T1000 (cell line): ENCODE data around the gene DTYMK.
A peak's percentile ranks its signal among the peaks of the same experiment; 100 is the strongest.

Experiments used
- DNase-seq: peaks from one replicate; lab custom pipeline; 2025; ENCODE audit warnings: mixed read lengths; lab: John Stamatoyannopoulos, UW

The DTYMK gene

GRCh38 chr2:241649927-241650326 is 36.7 kb downstream of the DTYMK start:
- DNase-seq = no peak

- no peak for DNase-seq
These were observed 37.2 kb downstream of the DTYMK start for GRCh38 chr2:241649404-241649803.

GRCh38 chr2:241648453-241648852 is 38.2 kb downstream of the DTYMK start:
- no peak for DNase-seq

- no peak for DNase-seq
These were observed 40.5 kb downstream of the DTYMK start for GRCh38 chr2:241645915-241646645.

GRCh38 chr2:241645056-241645914 is 41.3 kb downstream of the DTYMK start:
- no peak for DNase-seq

GRCh38 chr2:241641631-241642030 is 45.0 kb downstream of the DTYMK start:
- DNase-seq = no peak

- no peak for DNase-seq
These were observed 46.3 kb downstream of the DTYMK start for GRCh38 chr2:241640165-241640795.

GRCh38 chr2:241639385-241639784 is 47.2 kb downstream of the DTYMK start:
- no peak for DNase-seq

GRCh38 chr2:241638940-241639339 is 47.7 kb downstream of the DTYMK start:
- no peak for DNase-seq

GRCh38 chr2:241637795-241638660 is 48.6 kb downstream of the DTYMK start:
- no peak for DNase-seq

GRCh38 chr2:241637018-241637794 is 49.4 kb downstream of the DTYMK start, which contains the start of the genes ATG4B and THAP4:
TSS of gene ATG4B (plus strand) at chr2:241637693. CDS start at chr2:241637715, 22 bp downstream.
TSS of gene THAP4 (minus strand) at chr2:241637158. CDS start at chr2:241637017, 141 bp downstream.
- peak; percentile 78 for DNase-seq

GRCh38 chr2:241636182-241637017 is 50.2 kb downstream of the DTYMK start:
- DNase-seq = no peak

- DNase-seq = no peak
These were observed 50.9 kb downstream of the DTYMK start for GRCh38 chr2:241635756-241636155.

- DNase-seq = no peak
These were observed 53.1 kb downstream of the DTYMK start for GRCh38 chr2:241633561-241633960.

GRCh38 chr2:241632478-241633325 is 53.9 kb downstream of the DTYMK start:
- DNase-seq = no peak

GRCh38 chr2:241629762-241630435 is 56.7 kb downstream of the DTYMK start:
- DNase-seq = no peak

- no peak for DNase-seq
These were observed 58.9 kb downstream of the DTYMK start for GRCh38 chr2:241627675-241628074.
